H54 (cell line): ENCODE results near the gene CRYZ.
"Not testable (repeated sequence)": the region's sequence is repeated elsewhere in the genome, so short reads cannot be mapped to it uniquely, and the experiment has no call there.

Experiments used
- DNase-seq: peaks from one replicate; pipeline ENCODE4 v3.0.0; 2011; ENCODE audit warnings: low spot score, mixed read lengths; ENCODE audit not compliant: insufficient read length
- FAIRE-seq: peaks from 3 replicates; lab custom pipeline; 2011; peaks lifted over from hg19 to GRCh38; lab: Jason Lieb, UNC
- POLR2A ChIP-seq: IDR thresholded peaks from 2 replicates; pipeline ENCODE4 v1.6.1; 2011; ENCODE audit warnings: low read depth, mild to moderate bottlenecking, low read length

CRYZ gene

DNA sequence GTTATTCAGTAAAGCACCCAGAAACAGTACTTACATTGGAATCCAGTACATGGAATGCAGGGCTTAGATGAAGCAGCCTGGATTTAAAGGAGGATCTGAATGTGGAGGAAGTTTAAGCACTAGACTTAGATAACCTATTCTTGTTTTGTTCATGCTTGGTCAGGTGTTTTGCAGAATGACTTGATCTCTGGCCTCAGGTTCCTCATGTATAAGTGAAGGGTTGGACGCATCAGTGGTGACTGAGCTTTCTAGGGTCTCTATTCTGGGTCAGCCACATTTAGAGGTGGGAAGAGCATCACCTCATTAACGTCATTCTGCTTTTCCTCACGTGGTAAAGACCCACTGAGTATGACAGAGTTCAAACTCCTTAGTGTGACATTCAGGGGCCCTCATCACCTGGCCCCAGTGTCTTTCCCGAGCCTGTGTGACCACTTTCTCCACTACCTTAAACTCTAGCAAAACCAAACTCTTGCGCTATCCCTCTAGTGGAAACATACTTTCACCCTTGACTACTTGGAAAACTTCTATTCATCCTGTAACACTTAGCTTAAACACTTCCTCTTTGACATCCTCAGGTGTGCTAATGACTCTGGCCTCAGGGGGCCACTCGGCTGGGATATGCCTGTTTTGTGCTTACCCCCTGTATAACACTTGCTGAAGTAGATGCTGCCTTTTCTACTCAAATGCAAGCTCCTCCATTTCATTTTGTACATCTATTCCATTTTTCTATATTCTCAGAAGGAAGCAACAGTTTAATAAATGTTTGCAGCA is 58.4 kb downstream of the CRYZ start:
- FAIRE-seq = no peak
- DNase-seq = no peak
- no peak for TF ChIP-seq POLR2A

DNA sequence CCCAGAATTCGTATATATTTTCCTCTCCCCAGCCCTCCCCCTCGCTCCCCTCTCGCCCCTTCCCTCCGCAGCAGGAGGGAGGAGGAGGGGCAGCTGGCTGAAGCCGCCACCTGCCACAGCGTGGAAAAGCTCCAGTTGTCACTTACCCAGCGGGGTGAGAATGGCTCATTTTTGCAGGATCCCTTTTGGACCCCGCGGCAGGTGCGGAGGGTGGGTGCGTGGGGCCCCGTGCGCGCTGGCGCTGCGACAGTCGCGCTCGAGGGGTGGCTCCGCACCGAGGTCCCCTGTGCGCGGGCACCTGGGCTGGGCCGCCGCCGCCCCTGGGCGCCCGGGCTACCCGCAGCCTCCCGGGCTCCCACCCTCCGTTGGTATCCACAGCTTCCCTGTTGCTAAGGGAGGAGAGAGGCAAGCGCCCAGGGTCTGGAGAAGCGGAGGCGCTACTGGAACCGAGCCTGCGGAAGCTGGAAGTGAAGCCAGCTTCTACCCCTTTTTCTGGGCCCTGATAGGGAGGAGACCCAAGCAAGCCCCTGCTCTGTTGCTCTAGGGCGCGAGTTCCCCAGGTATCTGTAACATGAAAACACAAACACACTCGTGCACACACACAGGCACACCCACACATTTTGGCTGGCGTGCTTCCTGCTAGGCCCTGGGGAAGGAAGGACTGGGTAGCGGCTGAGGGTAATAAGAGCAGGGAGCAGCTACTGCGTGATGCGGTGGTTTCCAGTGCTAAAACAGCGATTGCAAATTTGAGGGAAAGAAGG is 59.3 kb downstream of the CRYZ start, which contains the start of gene ERICH3:
Gene ERICH3, minus strand, starts transcription at position 442 of the 761 bp plus-strand sequence. Its CDS starts 273 bp downstream, at position 169.
- no peak for TF ChIP-seq POLR2A
- no peak for DNase-seq
- no peak for FAIRE-seq

DNA sequence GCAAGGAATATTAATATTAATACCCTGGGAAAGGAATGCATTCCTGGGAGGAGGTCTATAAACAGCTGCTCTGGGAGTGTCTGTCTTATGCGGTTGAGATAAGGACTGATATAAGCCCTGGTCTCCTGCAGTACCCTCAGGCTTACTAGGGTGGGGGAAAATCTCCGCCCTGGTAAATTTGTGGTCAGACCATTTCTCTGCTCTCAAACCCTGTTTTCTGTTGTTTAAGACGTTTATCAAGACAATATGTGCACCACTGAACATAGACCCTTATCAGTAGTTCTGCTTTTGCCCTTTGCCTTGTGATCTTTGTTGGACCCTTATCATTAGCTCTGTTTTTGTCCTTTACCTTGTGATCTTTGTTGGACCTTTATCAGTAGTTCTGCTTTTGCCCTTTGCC is 62.0 kb downstream of the CRYZ start:
- not testable (repeated sequence) for DNase-seq, FAIRE-seq
